AG04450 (cell line): ENCODE results near the gene TEX10. TPM values are rescaled to one million over a fixed set of nuclear protein-coding genes. Genes with fewer than 3 reads are reported as not detected.

ENCODE experiments used
- CTCF ChIA-PET: fragments of 300-600, 350-600 bp; formaldehyde crosslinking; extraction: SDS; loops from one replicate; lab custom pipeline; 2022; ENCODE audit warnings: antibody characterized with exemption, inconsistent platforms; lab: Charles Lee
- POLR2A ChIA-PET: fragments of 350-600 bp; formaldehyde crosslinking; extraction: SDS; loops from one replicate; lab custom pipeline; 2021; ENCODE audit warnings: antibody characterized with exemption, inconsistent platforms; lab: Yijun Ruan, JAX
- DNase-seq: peaks from one replicate; pipeline ENCODE4 v3.0.0-alpha.2; 2011; ENCODE audit warnings: low read depth, low spot score
- H3K27ac ChIP-seq: one replicate; pipeline ENCODE4 v1.5.1; 2012; ENCODE audit warnings: low read depth, low read length, control low read depth
- H3K27me3 ChIP-seq: one replicate; pipeline ENCODE4 v1.6.0; 2012; ENCODE audit warnings: low read length; ENCODE audit not compliant: control insufficient read depth, insufficient read depth
- H3K4me3 ChIP-seq: 2 replicates; pipeline ENCODE4 v1.5.1; 2011; ENCODE audit warnings: mild to moderate bottlenecking, low read depth, low read length, control low read depth
- H3K9me3 ChIP-seq: 2 replicates; pipeline ENCODE4 v1.5.1; 2012; ENCODE audit warnings: low read length; ENCODE audit not compliant: control insufficient read depth, insufficient read depth
- polyA plus RNA-seq: library from polyadenylated mRNA; depleted of rRNA; stranded (reverse); fragments of >200 nt; gene quantifications from 2 replicates; pipeline ENCODE4 v1.2.3, GENCODE V29; 2011
- TF ChIP-seq, protein P1 (sequence below): IDR thresholded peaks from 2 replicates; pipeline ENCODE4 v1.5.1; 2011; ENCODE audit warnings: low read depth, low read length, control low read depth, inconsistent platforms

The TEX10 gene
- polyA plus RNA-seq, 1 experiment: 31.5 TPM

DNA sequence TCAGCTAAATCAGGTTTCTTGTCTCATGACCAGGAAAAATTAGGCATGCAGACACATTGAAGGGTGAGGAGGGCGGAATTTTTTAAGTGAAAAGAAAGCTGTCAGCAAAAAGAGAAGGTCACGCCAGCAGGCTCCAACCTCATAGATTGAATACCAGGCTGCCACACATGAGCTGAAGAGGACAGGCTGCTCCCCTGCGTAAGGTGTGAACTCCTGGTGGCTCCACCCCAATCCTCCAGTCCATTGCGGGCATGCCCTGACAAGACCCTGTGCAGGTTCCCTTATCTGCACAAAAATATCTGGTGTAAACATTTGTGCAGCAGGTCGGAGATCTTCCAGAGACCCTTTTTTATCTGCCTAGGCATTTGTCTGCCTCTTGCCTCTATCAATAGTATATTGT lies 22.9 kb upstream of the TEX10 start:
- TF ChIP-seq, protein P1, sequence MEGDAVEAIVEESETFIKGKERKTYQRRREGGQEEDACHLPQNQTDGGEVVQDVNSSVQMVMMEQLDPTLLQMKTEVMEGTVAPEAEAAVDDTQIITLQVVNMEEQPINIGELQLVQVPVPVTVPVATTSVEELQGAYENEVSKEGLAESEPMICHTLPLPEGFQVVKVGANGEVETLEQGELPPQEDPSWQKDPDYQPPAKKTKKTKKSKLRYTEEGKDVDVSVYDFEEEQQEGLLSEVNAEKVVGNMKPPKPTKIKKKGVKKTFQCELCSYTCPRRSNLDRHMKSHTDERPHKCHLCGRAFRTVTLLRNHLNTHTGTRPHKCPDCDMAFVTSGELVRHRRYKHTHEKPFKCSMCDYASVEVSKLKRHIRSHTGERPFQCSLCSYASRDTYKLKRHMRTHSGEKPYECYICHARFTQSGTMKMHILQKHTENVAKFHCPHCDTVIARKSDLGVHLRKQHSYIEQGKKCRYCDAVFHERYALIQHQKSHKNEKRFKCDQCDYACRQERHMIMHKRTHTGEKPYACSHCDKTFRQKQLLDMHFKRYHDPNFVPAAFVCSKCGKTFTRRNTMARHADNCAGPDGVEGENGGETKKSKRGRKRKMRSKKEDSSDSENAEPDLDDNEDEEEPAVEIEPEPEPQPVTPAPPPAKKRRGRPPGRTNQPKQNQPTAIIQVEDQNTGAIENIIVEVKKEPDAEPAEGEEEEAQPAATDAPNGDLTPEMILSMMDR: no peak
- DNase-seq: no peak
- CTCF ChIA-PET: no interaction called here
- Histone ChIP-seq H3K9me3 (no peaks in the 10 kb centered on the region; the same call in 1 of the 2 replicates), H3K4me3 (no peak overlapping the region), H3K27me3 (no peaks in the 10 kb centered on the region), H3K27ac (no peak overlapping the region)
- POLR2A ChIA-PET: no interaction called here

DNA sequence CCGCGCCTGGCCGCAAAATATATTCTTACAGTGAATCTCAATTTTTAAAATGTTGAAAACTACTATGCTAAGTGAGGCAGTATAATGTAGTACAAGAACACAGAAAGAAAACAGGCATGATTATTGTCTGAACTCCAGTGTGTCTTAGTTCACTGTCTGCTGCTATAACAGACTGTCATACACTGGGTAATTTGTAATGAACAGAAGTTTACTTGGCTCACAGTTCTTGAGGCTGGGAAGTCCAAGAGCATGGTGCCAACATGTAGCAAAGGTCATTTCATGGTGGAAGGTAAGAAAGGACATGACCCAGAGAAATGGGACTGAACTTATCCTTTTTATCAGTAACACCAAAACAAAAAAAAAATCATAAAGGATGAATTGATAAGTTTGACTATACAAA lies 19.9 kb upstream of the TEX10 start:
- Histone ChIP-seq H3K9me3 (no peaks in the 10 kb centered on the region; the same call in 1 of the 2 replicates), H3K27me3 (no peaks in the 10 kb centered on the region), H3K27ac (no peak overlapping the region), H3K4me3 (no peak overlapping the region)
- TF ChIP-seq, protein P1: no peak
- CTCF ChIA-PET: no interaction called here
- no peak for DNase-seq
- POLR2A ChIA-PET: no interaction called here

DNA sequence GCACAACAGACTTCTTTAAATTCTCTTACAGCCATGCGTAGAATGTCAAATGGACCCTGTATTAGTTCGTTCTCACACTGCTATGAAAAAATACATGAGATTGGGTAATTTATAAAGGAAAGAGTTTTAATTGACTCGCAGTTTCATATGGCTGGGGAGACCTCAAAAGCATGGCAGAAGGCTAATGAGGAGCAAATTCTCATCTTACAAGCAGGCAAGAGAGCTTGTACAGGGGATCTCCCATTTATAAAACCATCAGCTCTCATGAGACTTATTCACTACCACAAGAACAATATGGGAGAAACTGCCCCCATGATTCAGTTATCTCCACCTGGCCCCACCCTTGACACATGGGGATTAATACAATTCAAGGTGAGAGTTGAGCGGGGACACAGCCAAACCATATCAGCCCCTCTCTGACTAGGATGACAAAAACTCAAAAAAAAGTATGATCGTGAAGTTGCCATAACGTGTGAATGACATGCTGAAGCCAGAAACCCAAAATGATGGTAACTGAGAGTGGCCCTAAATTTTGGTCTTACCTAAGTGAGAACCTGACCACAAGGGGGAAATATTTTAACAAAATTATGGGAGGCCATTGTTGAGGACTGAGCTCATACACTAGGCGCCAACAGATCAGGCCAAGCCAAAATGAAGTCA lies 17.5 kb upstream of the TEX10 start:
- no peak overlapping the region for H3K4me3 ChIP-seq
- no peaks in the 10 kb centered on the region for H3K9me3 ChIP-seq
- TF ChIP-seq, protein P1: no peak
- CTCF ChIA-PET: no interaction called here
- POLR2A ChIA-PET: no interaction called here
- H3K27me3 ChIP-seq: no peaks in the 10 kb centered on the region
- H3K27ac ChIP-seq: no peak overlapping the region
- DNase-seq: no peak

DNA sequence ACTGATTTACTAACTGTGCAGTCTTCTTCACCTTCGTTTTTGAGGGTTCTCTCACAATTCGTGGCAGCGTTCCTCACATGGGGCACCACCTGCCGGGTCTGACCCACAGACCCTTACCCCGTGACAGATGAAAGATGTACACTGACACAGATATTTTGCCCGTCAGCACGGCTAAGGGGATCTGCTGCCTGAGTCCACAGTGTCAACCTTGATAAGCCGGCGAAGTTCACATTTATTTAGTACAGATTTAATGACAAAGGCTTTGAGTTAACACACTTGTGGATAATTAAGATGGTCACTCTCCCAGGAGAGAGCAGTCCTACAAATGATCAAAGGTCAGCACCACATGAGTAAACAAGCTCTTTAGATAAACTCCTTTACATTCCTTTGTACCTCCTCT lies 15.9 kb upstream of the TEX10 start:
- Histone ChIP-seq H3K4me3 (no peak overlapping the region), H3K27me3 (no peaks in the 10 kb centered on the region), H3K9me3 (no peaks in the 10 kb centered on the region), H3K27ac (no peak overlapping the region)
- DNase-seq: no peak
- ChIA-PET CTCF (no interaction called here), POLR2A (no interaction called here)
- TF ChIP-seq, protein P1: no peak

DNA sequence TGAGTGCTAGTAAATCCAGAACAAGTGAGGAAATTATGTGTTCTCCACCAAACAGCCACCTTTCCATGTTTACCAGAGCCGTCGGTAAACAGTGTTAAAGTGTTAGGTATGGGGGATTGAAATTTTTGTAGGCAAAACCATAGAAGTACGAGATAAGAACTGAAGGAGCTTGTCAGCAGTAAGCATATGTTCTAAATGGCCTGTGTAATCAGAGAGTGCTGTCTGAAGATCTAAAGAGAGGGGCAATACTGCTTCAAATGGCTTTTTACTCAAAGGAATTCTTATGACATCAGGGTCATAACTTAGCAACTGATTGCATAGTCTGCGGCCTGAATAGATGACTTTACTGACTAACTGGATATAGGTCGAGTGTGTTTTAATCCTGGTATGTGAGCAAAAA lies 13.4 kb upstream of the TEX10 start:
- Histone ChIP-seq H3K27ac (no peak overlapping the region), H3K27me3 (no peaks in the 10 kb centered on the region), H3K4me3 (no peak overlapping the region), H3K9me3 (no peaks in the 10 kb centered on the region)
- CTCF ChIA-PET: no interaction called here
- no peak for DNase-seq
- POLR2A ChIA-PET: no interaction called here
- TF ChIP-seq, protein P1: no peak
